Measurements from ENCODE around the gene TAS2R60. TPM values are rescaled to one million over a fixed set of nuclear protein-coding genes. Genes with fewer than 3 reads are reported as not detected.

TAS2R60 gene
- total RNA-seq, 1 donor from 2014 or later, result not detected

DNA sequence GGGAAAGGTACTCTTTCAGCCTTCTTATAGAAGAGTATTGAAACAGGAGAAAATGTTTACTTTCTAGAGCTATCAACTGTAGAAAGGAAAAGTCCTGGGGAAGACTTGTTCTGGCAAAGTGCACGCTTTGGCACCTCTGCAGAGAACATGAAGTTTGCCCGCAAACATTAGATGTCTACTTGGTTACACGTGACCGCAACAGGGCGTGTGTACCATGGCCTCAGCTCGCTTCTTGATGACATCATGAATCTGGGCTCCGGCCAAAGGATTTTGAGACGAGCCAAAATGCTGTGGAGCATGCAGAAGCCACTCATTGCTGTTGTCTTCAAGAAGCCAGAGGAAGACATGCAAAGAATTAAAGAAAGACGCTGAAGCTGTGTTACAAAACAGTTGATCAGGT, 8.6 kb upstream of the TAS2R60 start:
- Histone ChIP-seq H3K4me3 (ENCODE audit: insufficient read depth, low read depth, low read length) (no peak overlapping the region), H3K9me3 (ENCODE audit: insufficient read depth, low read depth, low read length) (no peaks in the 10 kb centered on the region), H3K27me3 (ENCODE audit: insufficient read depth, low read length) (no peaks in the 10 kb centered on the region), H3K9ac (ENCODE audit: low read length) (no peak overlapping the region), H3K4me1 (ENCODE audit: insufficient read depth, low read length) (no peaks in the 10 kb centered on the region), H3K79me2 (ENCODE audit: insufficient read depth, low read length) (no peaks in the 10 kb centered on the region), H4K20me1 (ENCODE audit: insufficient read depth, low read length) (no peaks in the 10 kb centered on the region), H2AFZ (ENCODE audit: low read depth, low read length) (no peak overlapping the region), H3K36me3 (ENCODE audit: insufficient read depth, low read length) (no peaks in the 10 kb centered on the region), H3K27ac (ENCODE audit: low read depth, low read length) (no peak overlapping the region), H3K4me2 (ENCODE audit: low read length) (no peak overlapping the region)
- no peak for FAIRE-seq
- H3K27me3 Mint-ChIP-seq (ENCODE audit: low read depth, unreplicated experiment), result peaks cover 10% of the 10 kb centered on the region
- DNase-seq (ENCODE audit: low read depth), result no peak
- no peak for TF ChIP-seq EZH2 (IDR thresholded peaks at IDR 0.05; ENCODE audit: insufficient read depth, low read length)
- TF ChIP-seq, protein P1, sequence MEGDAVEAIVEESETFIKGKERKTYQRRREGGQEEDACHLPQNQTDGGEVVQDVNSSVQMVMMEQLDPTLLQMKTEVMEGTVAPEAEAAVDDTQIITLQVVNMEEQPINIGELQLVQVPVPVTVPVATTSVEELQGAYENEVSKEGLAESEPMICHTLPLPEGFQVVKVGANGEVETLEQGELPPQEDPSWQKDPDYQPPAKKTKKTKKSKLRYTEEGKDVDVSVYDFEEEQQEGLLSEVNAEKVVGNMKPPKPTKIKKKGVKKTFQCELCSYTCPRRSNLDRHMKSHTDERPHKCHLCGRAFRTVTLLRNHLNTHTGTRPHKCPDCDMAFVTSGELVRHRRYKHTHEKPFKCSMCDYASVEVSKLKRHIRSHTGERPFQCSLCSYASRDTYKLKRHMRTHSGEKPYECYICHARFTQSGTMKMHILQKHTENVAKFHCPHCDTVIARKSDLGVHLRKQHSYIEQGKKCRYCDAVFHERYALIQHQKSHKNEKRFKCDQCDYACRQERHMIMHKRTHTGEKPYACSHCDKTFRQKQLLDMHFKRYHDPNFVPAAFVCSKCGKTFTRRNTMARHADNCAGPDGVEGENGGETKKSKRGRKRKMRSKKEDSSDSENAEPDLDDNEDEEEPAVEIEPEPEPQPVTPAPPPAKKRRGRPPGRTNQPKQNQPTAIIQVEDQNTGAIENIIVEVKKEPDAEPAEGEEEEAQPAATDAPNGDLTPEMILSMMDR (IDR thresholded peaks at IDR 0.05; ENCODE audit: insufficient read depth, low read depth, low read length), result no peak
- H3K9me3 Mint-ChIP-seq (ENCODE audit: unreplicated experiment), result no peaks in the 10 kb centered on the region
- no peaks in the 10 kb centered on the region for H3K36me3 Mint-ChIP-seq (ENCODE audit: low read depth, unreplicated experiment)
- H3K27ac Mint-ChIP-seq (ENCODE audit: unreplicated experiment), result no peak overlapping the region
- H3K4me1 Mint-ChIP-seq (ENCODE audit: low read depth, unreplicated experiment), result no peaks in the 10 kb centered on the region
- H3K4me3 Mint-ChIP-seq (ENCODE audit: unreplicated experiment), result no peak overlapping the region

DNA sequence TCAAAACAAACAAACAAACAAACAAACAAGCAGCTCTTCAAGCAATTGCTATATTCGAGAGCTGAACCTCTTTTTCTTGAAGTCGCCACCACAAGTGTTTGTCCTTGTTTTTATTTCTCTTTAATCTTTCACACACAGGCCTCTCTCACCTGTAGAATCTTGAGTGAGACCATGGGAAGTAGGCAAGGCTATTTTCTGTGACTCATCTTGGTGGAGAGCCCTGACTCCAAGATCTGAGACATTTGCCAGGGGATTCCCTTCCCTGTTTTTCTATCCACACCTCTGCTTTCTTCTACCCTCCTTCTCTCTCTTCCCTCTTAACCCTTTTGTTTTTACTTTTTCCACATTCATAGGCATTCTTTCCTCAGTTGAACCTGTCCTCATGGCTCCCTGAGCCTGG, 8.0 kb upstream of the TAS2R60 start:
- Mint-ChIP-seq H3K4me1 (ENCODE audit: low read depth, unreplicated experiment) (no peaks in the 10 kb centered on the region), H3K27ac (ENCODE audit: unreplicated experiment) (no peak overlapping the region), H3K36me3 (ENCODE audit: low read depth, unreplicated experiment) (no peaks in the 10 kb centered on the region), H3K9me3 (ENCODE audit: unreplicated experiment) (no peaks in the 10 kb centered on the region), H3K4me3 (ENCODE audit: unreplicated experiment) (no peak overlapping the region), H3K27me3 (ENCODE audit: low read depth, unreplicated experiment) (peaks cover 12% of the 10 kb centered on the region)
- H4K20me1 ChIP-seq (ENCODE audit: insufficient read depth, low read length), result no peaks in the 10 kb centered on the region
- no peaks in the 10 kb centered on the region for H3K79me2 ChIP-seq (ENCODE audit: insufficient read depth, low read length)
- no peak overlapping the region for H3K9ac ChIP-seq (ENCODE audit: low read length)
- TF ChIP-seq EZH2 (IDR thresholded peaks at IDR 0.05; ENCODE audit: insufficient read depth, low read length), result no peak
- TF ChIP-seq, protein P1 (IDR thresholded peaks at IDR 0.05; ENCODE audit: insufficient read depth, low read depth, low read length), result no peak
- no peaks in the 10 kb centered on the region for H3K27me3 ChIP-seq (ENCODE audit: insufficient read depth, low read length)
- H3K4me3 ChIP-seq (ENCODE audit: insufficient read depth, low read depth, low read length), result no peak overlapping the region
- no peak overlapping the region for H3K4me2 ChIP-seq (ENCODE audit: low read length)
- DNase-seq (ENCODE audit: low read depth) (no peak), FAIRE-seq (no peak)
- no peaks in the 10 kb centered on the region for H3K9me3 ChIP-seq (ENCODE audit: insufficient read depth, low read depth, low read length)
- H3K36me3 ChIP-seq (ENCODE audit: insufficient read depth, low read length), result no peaks in the 10 kb centered on the region
- no peak overlapping the region for H2AFZ ChIP-seq (ENCODE audit: low read depth, low read length)
- no peaks in the 10 kb centered on the region for H3K4me1 ChIP-seq (ENCODE audit: insufficient read depth, low read length)
- H3K27ac ChIP-seq (ENCODE audit: low read depth, low read length), result no peak overlapping the region

DNA sequence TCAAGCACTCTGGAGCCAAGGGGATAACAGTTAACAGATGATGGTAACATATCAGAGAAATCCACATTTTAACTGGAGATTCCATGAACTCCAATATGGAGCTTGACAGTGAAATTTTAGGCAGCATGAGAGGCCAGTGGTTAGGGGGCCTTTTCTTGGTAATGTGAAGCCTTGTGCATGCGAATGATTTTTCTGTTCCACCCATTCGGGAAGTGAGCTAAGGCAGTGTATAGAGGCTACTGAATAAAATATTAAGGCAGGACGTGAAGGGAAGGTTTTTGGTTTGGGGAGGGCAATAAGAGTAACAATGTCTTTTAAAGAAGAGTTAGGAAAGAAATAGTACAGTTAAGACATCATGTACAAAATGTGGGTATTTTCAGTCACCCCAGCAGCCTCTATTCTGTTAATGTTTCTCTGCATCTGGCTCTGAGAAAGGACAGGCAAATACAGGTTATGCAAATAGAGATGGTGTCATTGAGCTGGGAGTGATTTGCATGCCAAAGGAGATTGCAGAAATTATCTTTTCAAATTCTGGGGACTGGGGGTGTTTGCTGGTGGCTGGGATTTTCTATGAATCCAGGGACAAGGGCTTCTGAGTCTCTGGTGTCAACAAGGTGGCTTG, 6.8 kb upstream of the TAS2R60 start:
- Mint-ChIP-seq H3K4me3 (ENCODE audit: unreplicated experiment) (no peak overlapping the region), H3K27me3 (ENCODE audit: low read depth, unreplicated experiment) (peaks cover 15% of the 10 kb centered on the region), H3K9me3 (ENCODE audit: unreplicated experiment) (no peaks in the 10 kb centered on the region), H3K4me1 (ENCODE audit: low read depth, unreplicated experiment) (no peaks in the 10 kb centered on the region), H3K27ac (ENCODE audit: unreplicated experiment) (no peak overlapping the region), H3K36me3 (ENCODE audit: low read depth, unreplicated experiment) (no peaks in the 10 kb centered on the region)
- TF ChIP-seq EZH2 (IDR thresholded peaks at IDR 0.05; ENCODE audit: insufficient read depth, low read length), result no peak
- TF ChIP-seq, protein P1 (IDR thresholded peaks at IDR 0.05; ENCODE audit: insufficient read depth, low read depth, low read length), result no peak
- Histone ChIP-seq H3K27ac (ENCODE audit: low read depth, low read length) (no peak overlapping the region), H3K4me3 (ENCODE audit: insufficient read depth, low read depth, low read length) (no peak overlapping the region), H4K20me1 (ENCODE audit: insufficient read depth, low read length) (no peaks in the 10 kb centered on the region), H3K36me3 (ENCODE audit: insufficient read depth, low read length) (no peaks in the 10 kb centered on the region), H2AFZ (ENCODE audit: low read depth, low read length) (no peak overlapping the region), H3K9ac (ENCODE audit: low read length) (no peak overlapping the region), H3K9me3 (ENCODE audit: insufficient read depth, low read depth, low read length) (no peaks in the 10 kb centered on the region), H3K4me2 (ENCODE audit: low read length) (no peak overlapping the region), H3K27me3 (ENCODE audit: insufficient read depth, low read length) (no peaks in the 10 kb centered on the region), H3K79me2 (ENCODE audit: insufficient read depth, low read length) (no peaks in the 10 kb centered on the region), H3K4me1 (ENCODE audit: insufficient read depth, low read length) (no peaks in the 10 kb centered on the region)
- no peak for FAIRE-seq
- no peak for DNase-seq (ENCODE audit: low read depth)
